Tibial nerve (tissue), 4 donors: Measurements from ENCODE around the gene DCAF4.

Source experiments
- EP300 ChIP-seq, 2 donors: sonication (generic); formaldehyde crosslinking; IDR thresholded peaks; one replicate each; pipeline ENCODE4 v1.6.1; 2017; ENCODE audit warnings: antibody characterized with exemption in 2 of 2, mild to moderate bottlenecking in 1 of 2
- POLR2A ChIP-seq, 2 donors: fragments of 450-650 bp; IDR thresholded peaks; one replicate each; pipeline ENCODE4 v1.6.1; 2017; ENCODE audit warnings: antibody characterized with exemption in 2 of 2, mild to moderate bottlenecking in 2 of 2, moderate library complexity in 2 of 2
- TF ChIP-seq, protein P1 (sequence below), 5 experiments: fragments of 200-600 bp in 3 of 5; fragments of 450-650 bp in 2 of 5; sonication (generic) in 3 of 5; IDR thresholded peaks; one replicate each; pipeline ENCODE4 v1.5.1; 2016 to 2019; ENCODE audit warnings: antibody characterized with exemption in 5 of 5, mild to moderate bottlenecking in 3 of 5, moderate library complexity in 2 of 5

DNA sequence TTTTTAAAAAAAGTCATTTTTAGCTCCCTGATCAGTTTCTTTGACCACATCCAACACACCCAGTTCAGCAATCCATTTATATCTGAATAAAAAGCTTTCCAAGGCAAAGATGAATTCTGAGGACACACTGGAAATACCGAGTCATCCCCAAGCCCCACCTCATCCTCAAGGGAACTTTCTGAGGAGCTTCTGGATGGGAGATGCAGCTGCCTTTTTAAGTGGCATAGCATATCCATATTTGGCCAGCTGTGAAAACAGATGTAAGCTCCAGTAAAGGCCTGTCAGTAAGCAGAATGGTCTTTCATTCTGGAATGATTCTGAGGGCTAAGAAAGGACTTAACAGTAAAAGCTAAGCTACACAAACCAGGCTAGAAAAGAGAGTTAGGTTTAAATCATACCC is 82.2 kb downstream of the DCAF4 start:
- TF ChIP-seq EP300 (IDR thresholded peaks at IDR 0.05) (peak in 1 of 2 donors; percentile 46), POLR2A (IDR thresholded peaks at IDR 0.05) (no peak)
- TF ChIP-seq, protein P1, sequence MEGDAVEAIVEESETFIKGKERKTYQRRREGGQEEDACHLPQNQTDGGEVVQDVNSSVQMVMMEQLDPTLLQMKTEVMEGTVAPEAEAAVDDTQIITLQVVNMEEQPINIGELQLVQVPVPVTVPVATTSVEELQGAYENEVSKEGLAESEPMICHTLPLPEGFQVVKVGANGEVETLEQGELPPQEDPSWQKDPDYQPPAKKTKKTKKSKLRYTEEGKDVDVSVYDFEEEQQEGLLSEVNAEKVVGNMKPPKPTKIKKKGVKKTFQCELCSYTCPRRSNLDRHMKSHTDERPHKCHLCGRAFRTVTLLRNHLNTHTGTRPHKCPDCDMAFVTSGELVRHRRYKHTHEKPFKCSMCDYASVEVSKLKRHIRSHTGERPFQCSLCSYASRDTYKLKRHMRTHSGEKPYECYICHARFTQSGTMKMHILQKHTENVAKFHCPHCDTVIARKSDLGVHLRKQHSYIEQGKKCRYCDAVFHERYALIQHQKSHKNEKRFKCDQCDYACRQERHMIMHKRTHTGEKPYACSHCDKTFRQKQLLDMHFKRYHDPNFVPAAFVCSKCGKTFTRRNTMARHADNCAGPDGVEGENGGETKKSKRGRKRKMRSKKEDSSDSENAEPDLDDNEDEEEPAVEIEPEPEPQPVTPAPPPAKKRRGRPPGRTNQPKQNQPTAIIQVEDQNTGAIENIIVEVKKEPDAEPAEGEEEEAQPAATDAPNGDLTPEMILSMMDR (IDR thresholded peaks at IDR 0.05) = no peak
